DOHH2 (cell line): ENCODE measurements around the gene BLOC1S5.

Experiments used
- H3F3A ChIP-seq: fragments of 200-600 bp; sonication (generic), shearing (Covaris generic); 2 replicates; pipeline ENCODE4 v1.6.0; 2016; ENCODE audit warnings: antibody characterized with exemption, mild to moderate bottlenecking; ENCODE audit not compliant: control insufficient read depth, insufficient read depth
- H3K27ac ChIP-seq: fragments of 200-600 bp; sonication (generic); 2 replicates; pipeline ENCODE4 v1.5.1; 2014; ENCODE audit warnings: low read depth, mild to moderate bottlenecking, low read length, moderate library complexity
- H3K27me3 ChIP-seq: fragments of 200-600 bp; sonication (generic); 2 replicates; pipeline ENCODE4 v1.6.1; 2014; ENCODE audit warnings: mild to moderate bottlenecking, low read length, mixed read lengths; ENCODE audit not compliant: control insufficient read depth
- H3K36me3 ChIP-seq: fragments of 200-600 bp; sonication (generic); 2 replicates; pipeline ENCODE4 v1.6.1; 2014; ENCODE audit warnings: mild to moderate bottlenecking, low read length, moderate library complexity, mixed read lengths; ENCODE audit not compliant: control insufficient read depth
- H3K4me1 ChIP-seq: fragments of 200-600 bp; sonication (generic); 2 replicates; pipeline ENCODE4 v1.6.1; 2014; ENCODE audit warnings: mild to moderate bottlenecking, low read length, mixed read lengths; ENCODE audit not compliant: control insufficient read depth
- H3K4me2 ChIP-seq: fragments of 200-600 bp; sonication (generic); 2 replicates; pipeline ENCODE4 v1.6.0; 2014; ENCODE audit warnings: mild to moderate bottlenecking, low read length, moderate library complexity
- H3K4me3 ChIP-seq: fragments of 200-600 bp; sonication (generic); 2 replicates; pipeline ENCODE4 v1.5.1; 2014; ENCODE audit warnings: mild to moderate bottlenecking, low read length, mixed read lengths
- H3K79me2 ChIP-seq: fragments of 200-600 bp; sonication (generic); 2 replicates; pipeline ENCODE4 v1.6.1; 2014; ENCODE audit warnings: mild to moderate bottlenecking, low read length, mixed read lengths; ENCODE audit not compliant: control insufficient read depth
- H3K9me2 ChIP-seq: fragments of 200-600 bp; sonication (generic); replicated peaks from 2 replicates; pipeline ENCODE4 v1.6.1; 2014; ENCODE audit warnings: mild to moderate bottlenecking, low read length, mixed read lengths; ENCODE audit not compliant: control insufficient read depth
- H3K9me3 ChIP-seq: fragments of 200-600 bp; sonication (generic); 2 replicates; pipeline ENCODE4 v1.6.1; 2014; ENCODE audit warnings: antibody characterized with exemption, low read length, mixed read lengths; ENCODE audit not compliant: control insufficient read depth, insufficient read depth
- H4K20me1 ChIP-seq: fragments of 200-600 bp; sonication (generic); 2 replicates; pipeline ENCODE4 v1.6.0; 2014; ENCODE audit warnings: low read depth, mild to moderate bottlenecking, antibody characterized with exemption, low read length, moderate library complexity; ENCODE audit not compliant: control insufficient read depth, insufficient read depth
- EZH2phosphoT487 ChIP-seq: fragments of 200-600 bp; sonication (generic); IDR thresholded peaks from 2 replicates; pipeline ENCODE4 v1.6.1; 2017; ENCODE audit warnings: borderline replicate concordance, mild to moderate bottlenecking, antibody characterized with exemption, low read length, moderate library complexity, mixed read lengths
- TF ChIP-seq, protein P1 (sequence below): fragments of 200-600 bp; sonication (generic); IDR thresholded peaks from one replicate; pipeline ENCODE4 v1.5.1; 2014; ENCODE audit warnings: antibody characterized with exemption, mild to moderate bottlenecking, low read depth, low read length; ENCODE audit not compliant: poor library complexity, severe bottlenecking

Gene BLOC1S5

DNA sequence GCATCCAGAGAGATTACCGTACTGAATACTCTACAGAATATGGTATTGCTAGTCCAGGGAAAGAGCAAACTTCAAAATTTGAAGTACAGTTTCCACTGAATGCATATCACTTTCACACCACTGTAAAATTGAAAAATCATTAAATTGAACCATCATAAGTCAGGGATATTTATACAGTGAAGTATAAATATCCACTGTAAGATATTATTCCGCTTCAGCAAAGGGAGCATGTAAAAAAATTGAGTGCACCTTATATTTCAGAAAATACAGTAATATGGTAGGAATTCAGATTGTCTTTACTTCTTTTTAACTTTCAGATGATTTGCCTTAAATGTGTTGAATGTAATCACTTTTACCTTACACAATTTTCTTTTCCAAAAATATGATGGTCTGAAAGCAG is 92.7 kb downstream of the BLOC1S5 start:
- H3K36me3 ChIP-seq: no peaks in the 10 kb centered on the region
- no peaks in the 10 kb centered on the region for H3K9me3 ChIP-seq
- no peak overlapping the region for H3K4me3 ChIP-seq
- no peaks in the 10 kb centered on the region for H4K20me1 ChIP-seq
- TF ChIP-seq, protein P1, sequence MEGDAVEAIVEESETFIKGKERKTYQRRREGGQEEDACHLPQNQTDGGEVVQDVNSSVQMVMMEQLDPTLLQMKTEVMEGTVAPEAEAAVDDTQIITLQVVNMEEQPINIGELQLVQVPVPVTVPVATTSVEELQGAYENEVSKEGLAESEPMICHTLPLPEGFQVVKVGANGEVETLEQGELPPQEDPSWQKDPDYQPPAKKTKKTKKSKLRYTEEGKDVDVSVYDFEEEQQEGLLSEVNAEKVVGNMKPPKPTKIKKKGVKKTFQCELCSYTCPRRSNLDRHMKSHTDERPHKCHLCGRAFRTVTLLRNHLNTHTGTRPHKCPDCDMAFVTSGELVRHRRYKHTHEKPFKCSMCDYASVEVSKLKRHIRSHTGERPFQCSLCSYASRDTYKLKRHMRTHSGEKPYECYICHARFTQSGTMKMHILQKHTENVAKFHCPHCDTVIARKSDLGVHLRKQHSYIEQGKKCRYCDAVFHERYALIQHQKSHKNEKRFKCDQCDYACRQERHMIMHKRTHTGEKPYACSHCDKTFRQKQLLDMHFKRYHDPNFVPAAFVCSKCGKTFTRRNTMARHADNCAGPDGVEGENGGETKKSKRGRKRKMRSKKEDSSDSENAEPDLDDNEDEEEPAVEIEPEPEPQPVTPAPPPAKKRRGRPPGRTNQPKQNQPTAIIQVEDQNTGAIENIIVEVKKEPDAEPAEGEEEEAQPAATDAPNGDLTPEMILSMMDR: no peak
- no peak for TF ChIP-seq EZH2phosphoT487
- no peak overlapping the region for H3K27ac ChIP-seq
- H3K27me3 ChIP-seq: peaks cover 20% of the 10 kb centered on the region
- no peak overlapping the region for H3K4me2 ChIP-seq
- H3K79me2 ChIP-seq: no peaks in the 10 kb centered on the region
- H3F3A ChIP-seq: no peaks in the 10 kb centered on the region
- no peaks in the 10 kb centered on the region for H3K4me1 ChIP-seq
- H3K9me2 ChIP-seq: no peaks in the 10 kb centered on the region

DNA sequence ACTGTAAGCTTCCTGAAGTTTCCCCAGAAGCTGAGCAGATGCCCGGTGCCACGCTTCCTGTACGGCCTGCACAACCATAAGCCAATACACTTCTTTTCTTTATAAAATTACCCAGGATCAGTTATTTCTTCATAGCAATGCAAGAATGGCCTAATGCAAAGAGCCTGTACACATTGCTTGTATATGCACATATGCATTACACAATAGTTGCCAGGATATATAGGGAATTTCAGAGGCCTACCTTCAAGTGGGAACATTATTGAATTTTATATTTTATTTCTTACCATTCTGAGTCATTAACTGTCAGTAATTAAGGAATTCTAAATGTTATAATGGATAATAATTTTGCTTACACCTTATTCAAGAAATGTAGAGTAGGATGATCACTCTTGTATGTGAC is 93.6 kb downstream of the BLOC1S5 start:
- Histone ChIP-seq H3K4me3 (no peak overlapping the region), H3K4me1 (no peaks in the 10 kb centered on the region), H4K20me1 (no peaks in the 10 kb centered on the region), H3K79me2 (no peaks in the 10 kb centered on the region), H3K27me3 (peaks cover 11% of the 10 kb centered on the region), H3K9me3 (no peaks in the 10 kb centered on the region), H3K36me3 (no peaks in the 10 kb centered on the region), H3F3A (no peaks in the 10 kb centered on the region), H3K9me2 (no peaks in the 10 kb centered on the region), H3K27ac (no peak overlapping the region), H3K4me2 (no peak overlapping the region)
- TF ChIP-seq EZH2phosphoT487: no peak
- TF ChIP-seq, protein P1: no peak
